HG03432 (cell line): ENCODE data around the gene FGFR3.
A peak's percentile ranks its signal among the peaks of the same experiment; 100 is the strongest.

ENCODE experiments used
- ATAC-seq: cut with Tn5 transposase; IDR thresholded peaks from one replicate; pipeline ENCODE4 v1.9.1; 2021; ENCODE audit warnings: mild to moderate bottlenecking, moderate library complexity; ENCODE audit not compliant: unreplicated experiment

FGFR3 gene

GRCh38 chr4:1801286-1801958 lies 8.3 kb downstream of the FGFR3 start:
- ATAC-seq = no peak

- ATAC-seq = no peak
Observed at GRCh38 chr4:1802151-1802715, 9.1 kb downstream of the FGFR3 start.

GRCh38 chr4:1802720-1803522 lies 9.8 kb downstream of the FGFR3 start:
- ATAC-seq = no peak

- ATAC-seq = no peak
Observed at GRCh38 chr4:1803523-1804423, 10.7 kb downstream of the FGFR3 start.

DNA sequence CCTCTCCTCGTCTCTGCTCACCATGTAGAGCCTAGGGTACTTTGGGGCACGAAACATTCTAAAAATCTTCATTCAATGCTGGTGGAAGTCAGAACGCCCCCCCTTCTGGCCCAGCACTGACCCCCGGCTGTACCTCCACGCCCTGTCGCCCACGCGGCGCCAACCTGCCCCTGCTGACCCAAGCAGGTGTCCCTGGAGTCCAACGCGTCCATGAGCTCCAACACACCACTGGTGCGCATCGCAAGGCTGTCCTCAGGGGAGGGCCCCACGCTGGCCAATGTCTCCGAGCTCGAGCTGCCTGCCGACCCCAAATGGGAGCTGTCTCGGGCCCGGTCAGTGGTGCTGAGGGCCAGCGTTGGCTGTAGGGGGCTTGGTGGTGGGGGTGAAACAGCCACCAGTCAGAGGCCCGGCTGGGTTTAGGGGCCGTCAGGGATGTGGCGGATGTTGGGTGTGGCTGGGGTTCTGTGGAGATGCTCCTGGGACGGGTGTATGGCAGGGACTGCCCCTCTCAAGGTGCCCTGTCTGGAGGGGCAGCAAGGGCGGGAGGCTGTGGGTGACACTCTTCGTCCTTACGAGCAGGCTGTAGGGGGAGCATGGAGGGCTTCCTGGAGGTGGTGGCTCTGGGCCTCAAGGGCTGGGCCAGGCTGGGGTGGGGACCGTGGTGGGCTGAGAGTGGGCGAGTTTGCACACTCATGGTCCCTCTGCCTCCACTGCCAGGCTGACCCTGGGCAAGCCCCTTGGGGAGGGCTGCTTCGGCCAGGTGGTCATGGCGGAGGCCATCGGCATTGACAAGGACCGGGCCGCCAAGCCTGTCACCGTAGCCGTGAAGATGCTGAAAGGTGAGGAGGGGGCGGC lies 11.8 kb downstream of the FGFR3 start:
- no peak for ATAC-seq

GRCh38 chr4:1805493-1806222 lies 12.6 kb downstream of the FGFR3 start:
- ATAC-seq = no peak

DNA sequence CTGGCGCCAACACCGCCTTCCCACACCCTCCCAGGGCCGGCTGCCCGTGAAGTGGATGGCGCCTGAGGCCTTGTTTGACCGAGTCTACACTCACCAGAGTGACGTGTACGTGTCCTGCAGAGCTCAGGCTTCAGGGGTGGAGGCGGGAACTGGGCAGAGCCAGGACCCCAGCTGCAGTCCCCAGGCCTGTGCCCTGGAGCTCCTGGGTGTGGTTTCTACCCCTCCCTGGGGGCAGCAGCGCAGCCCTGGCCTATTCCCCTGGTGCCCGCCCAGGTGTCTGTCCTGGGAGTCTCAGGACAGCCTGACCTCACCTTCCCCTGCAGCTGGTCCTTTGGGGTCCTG lies 13.1 kb downstream of the FGFR3 start:
- no peak for ATAC-seq

DNA sequence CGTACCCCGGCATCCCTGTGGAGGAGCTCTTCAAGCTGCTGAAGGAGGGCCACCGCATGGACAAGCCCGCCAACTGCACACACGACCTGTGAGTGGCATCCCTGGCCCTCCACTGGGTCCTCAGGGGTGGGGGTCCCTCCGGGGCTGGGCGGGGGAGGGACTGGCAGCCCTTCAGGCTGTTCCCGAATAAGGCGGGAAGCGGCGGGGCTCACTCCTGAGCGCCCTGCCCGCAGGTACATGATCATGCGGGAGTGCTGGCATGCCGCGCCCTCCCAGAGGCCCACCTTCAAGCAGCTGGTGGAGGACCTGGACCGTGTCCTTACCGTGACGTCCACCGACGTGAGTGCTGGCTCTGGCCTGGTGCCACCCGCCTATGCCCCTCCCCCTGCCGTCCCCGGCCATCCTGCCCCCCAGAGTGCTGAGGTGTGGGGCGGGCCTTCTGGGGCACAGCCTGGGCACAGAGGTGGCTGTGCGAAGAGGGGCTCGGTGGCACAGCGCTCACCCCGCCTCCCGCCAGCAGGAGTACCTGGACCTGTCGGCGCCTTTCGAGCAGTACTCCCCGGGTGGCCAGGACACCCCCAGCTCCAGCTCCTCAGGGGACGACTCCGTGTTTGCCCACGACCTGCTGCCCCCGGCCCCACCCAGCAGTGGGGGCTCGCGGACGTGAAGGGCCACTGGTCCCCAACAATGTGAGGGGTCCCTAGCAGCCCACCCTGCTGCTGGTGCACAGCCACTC lies 13.7 kb downstream of the FGFR3 start:
- no peak for ATAC-seq

GRCh38 chr4:1807332-1807777 lies 14.3 kb downstream of the FGFR3 start:
- no peak for ATAC-seq

- no peak for ATAC-seq
Observed at GRCh38 chr4:1808396-1808795, 15.3 kb downstream of the FGFR3 start.

DNA sequence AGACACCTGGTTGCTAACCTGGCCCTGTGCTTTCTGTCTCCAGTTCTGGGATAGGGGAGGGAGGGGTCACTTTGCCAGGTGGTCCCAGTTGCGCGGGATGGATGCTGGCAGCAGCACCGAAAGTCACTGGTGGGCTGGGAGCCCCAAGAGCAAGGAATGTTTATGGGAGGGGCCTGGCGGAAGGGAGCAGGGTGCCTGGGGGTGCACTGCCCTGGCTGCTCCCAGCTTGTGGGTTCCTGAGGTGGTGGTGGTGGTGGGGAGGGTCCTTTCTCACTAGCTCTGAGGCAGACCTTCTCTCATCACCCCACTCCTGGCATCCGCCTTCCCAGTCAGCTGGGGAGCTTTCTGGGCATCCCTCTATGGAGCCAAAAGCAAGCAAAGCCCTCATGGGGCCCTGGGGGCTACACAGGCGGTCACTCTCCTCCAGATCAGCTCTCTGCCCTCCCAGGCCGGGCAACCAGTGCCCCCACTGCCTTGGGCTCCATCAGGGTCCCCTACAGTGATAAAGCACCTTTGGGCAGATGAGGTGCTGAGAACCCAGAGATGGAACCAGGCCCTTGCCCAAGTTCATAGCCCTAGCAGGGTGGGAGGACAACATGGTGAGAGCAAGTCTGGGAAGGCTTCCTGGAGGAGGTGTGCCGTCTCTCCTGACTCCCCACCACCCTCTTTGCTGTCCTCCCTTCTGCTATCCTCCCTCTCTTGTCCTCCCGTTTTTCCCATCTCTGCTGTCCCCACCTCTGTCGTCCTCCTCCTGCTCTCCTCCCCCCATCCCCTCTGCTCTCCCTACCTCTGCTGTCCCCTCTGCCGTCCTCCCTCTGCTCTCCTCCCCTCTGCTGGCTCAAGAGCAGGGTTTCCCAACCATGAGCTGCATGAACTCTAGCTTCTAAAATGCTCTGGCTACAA lies 16.0 kb downstream of the FGFR3 start:
- no peak for ATAC-seq

- ATAC-seq = peak; percentile 68
Observed at GRCh38 chr4:1809754-1810502, 16.8 kb downstream of the FGFR3 start.

GRCh38 chr4:1810765-1811164 lies 17.7 kb downstream of the FGFR3 start:
- ATAC-seq = no peak

DNA sequence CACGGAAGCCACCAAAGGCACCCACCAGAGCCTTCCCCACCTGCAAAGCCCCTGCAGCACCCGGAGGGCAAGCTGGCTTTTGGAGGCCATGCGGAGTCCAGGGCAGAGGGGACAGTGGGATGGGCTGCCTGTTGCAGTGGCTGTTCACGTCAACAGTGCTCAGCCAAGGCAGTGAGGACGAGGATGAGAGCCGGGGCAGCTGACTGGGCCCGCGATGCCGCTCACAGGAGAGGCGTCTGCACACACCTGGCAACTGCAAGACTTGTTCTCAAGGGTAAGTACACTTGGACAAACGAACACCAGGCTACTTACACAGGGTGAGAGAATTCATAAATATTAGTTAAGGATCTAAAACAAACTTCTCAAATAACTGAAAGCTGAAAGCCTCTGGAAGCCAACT lies 19.6 kb downstream of the FGFR3 start:
- ATAC-seq = no peak

DNA sequence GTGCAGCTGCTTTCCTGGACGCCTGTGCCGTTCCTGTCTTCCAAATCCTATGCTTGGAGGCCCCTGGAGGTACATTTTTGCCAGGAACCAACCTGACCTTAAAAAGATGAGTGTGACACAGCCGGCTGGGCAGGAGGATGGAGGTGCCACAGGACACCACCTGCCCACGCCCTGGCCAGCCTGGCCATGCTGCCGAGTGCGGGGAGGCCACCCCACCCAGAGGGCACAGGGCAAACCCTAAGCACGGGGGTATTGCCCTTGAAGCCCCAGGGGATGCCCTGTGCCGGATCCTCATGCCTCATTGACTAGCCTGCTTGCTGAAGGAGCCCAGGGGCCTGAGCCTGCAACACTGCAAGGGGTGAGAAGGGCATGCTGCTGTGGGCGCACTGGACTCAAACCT lies 20.1 kb downstream of the FGFR3 start:
- ATAC-seq = no peak

DNA sequence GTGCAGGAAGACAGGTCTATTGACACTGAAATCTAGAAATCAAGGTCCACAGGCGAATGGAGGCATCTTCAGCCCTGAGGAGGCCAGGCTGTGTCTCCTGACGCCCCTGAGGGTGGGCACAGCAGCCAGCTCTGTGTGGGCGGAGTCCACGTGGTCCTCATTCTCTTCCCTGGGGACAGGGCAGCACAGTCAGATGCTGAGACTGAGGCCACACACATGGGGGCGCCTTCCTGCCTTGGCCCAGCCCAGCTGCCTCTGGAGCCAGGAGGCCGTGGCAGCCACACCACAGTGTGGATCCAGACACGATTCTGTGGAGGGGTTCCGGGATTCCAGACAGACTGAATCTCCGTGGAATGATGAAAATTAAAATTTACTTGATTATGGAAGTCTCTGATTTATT lies 20.8 kb downstream of the FGFR3 start:
- no peak for ATAC-seq

- no peak for ATAC-seq
Observed at GRCh38 chr4:1814453-1814852, 21.4 kb downstream of the FGFR3 start.
